Mucosa of descending colon (tissue), 3 donors: ENCODE measurements around the gene ITPK1. TPM values are rescaled to one million over a fixed set of nuclear protein-coding genes. Genes with fewer than 3 reads are reported as not detected.

Experiments used
- ATAC-seq: fragments of 200-7000 bp; cut with Tn5 transposase; one replicate; pipeline ENCODE4 v1.9.1; 2020; ENCODE audit warnings: mild to moderate bottlenecking, moderate library complexity
- DNase-seq, 3 donors: peaks; one replicate each; pipeline ENCODE4 v3.0.0-alpha.2; 2020
- H3K36me3 ChIP-seq: fragments of 200-600 bp; one replicate; pipeline ENCODE4 v1.8.0; 2021; ENCODE audit warnings: low read depth, mild to moderate bottlenecking
- H3K4me1 ChIP-seq: fragments of 200-600 bp; one replicate; pipeline ENCODE4 v1.8.0; 2021; ENCODE audit warnings: low read depth, mild to moderate bottlenecking
- H3K4me3 ChIP-seq: fragments of 200-600 bp; one replicate; pipeline ENCODE4 v1.8.0; 2021; ENCODE audit warnings: mild to moderate bottlenecking
- H3K9me3 ChIP-seq: fragments of 200-600 bp; one replicate; pipeline ENCODE4 v1.8.0; 2021; ENCODE audit warnings: mild to moderate bottlenecking
- intact Hi-C, 2 donors: fragments of 100-400 bp; cut with DNase I in 1 of 2; cut with micrococcal nuclease in 1 of 2; formaldehyde crosslinking; loops; one replicate each; pipeline versions ENCODE4 v1.11.0 to v1.11.1; 2022; cut with DNase I, micrococcal nuclease
- total RNA-seq, 3 donors: library from RNA; stranded (reverse); fragmentation: NEBNext Ultra II Directional in 2 of 3; extraction: Animal tissue kit (Norgen Biotek cat#: 25700) in 2 of 3; gene quantifications; one replicate each; pipeline versions ENCODE4 v1.2.1 to v1.2.4, GENCODE V29; 2021 to 2023
- TF ChIP-seq, protein P1 (sequence below): fragments of 200-600 bp; IDR thresholded peaks from one replicate; pipeline ENCODE4 v1.8.0; 2022; ENCODE audit warnings: antibody characterized with exemption, mild to moderate bottlenecking
- donor health status: DM: no; HTN: no; CAD: no; lungs with moderate emphysema.
- donor health status: DM: no; HTN: no; CAD: no.
- donor health status: DM: no; HTN: yes; CAD: no.

Gene ITPK1
- total RNA-seq, 3 donors from 2014 or later = 134 to 165 (median 152) TPM

DNA sequence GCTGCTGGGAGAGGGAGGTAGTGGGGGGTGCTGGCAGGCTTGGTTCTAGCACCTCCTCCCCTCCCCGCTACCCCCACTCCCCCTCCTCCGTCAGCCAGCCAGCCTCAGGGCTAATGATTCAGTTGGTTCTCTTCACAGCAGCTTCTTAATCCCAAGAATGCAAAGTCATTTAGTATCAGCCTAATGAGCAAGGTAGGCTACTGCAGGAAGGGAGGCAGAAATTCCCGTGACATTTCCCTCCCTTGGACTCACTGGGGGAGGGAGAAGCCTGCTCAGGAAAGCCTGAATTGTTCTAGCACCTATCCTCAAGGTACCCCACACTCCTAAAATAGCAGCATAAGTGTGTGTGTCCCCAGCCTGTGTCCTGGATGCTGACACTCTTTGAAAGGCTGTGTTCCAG lies 29.8 kb downstream of the ITPK1 start:
- intact Hi-C loops = no loop called here
- Histone ChIP-seq H3K4me1 (no peaks in the 10 kb centered on the region), H3K4me3 (no peak overlapping the region), H3K36me3 (no peaks in the 10 kb centered on the region), H3K9me3 (no peaks in the 10 kb centered on the region)
- TF ChIP-seq, protein P1, sequence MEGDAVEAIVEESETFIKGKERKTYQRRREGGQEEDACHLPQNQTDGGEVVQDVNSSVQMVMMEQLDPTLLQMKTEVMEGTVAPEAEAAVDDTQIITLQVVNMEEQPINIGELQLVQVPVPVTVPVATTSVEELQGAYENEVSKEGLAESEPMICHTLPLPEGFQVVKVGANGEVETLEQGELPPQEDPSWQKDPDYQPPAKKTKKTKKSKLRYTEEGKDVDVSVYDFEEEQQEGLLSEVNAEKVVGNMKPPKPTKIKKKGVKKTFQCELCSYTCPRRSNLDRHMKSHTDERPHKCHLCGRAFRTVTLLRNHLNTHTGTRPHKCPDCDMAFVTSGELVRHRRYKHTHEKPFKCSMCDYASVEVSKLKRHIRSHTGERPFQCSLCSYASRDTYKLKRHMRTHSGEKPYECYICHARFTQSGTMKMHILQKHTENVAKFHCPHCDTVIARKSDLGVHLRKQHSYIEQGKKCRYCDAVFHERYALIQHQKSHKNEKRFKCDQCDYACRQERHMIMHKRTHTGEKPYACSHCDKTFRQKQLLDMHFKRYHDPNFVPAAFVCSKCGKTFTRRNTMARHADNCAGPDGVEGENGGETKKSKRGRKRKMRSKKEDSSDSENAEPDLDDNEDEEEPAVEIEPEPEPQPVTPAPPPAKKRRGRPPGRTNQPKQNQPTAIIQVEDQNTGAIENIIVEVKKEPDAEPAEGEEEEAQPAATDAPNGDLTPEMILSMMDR = no peak
- DNase-seq (no peak), ATAC-seq (no peak)

DNA sequence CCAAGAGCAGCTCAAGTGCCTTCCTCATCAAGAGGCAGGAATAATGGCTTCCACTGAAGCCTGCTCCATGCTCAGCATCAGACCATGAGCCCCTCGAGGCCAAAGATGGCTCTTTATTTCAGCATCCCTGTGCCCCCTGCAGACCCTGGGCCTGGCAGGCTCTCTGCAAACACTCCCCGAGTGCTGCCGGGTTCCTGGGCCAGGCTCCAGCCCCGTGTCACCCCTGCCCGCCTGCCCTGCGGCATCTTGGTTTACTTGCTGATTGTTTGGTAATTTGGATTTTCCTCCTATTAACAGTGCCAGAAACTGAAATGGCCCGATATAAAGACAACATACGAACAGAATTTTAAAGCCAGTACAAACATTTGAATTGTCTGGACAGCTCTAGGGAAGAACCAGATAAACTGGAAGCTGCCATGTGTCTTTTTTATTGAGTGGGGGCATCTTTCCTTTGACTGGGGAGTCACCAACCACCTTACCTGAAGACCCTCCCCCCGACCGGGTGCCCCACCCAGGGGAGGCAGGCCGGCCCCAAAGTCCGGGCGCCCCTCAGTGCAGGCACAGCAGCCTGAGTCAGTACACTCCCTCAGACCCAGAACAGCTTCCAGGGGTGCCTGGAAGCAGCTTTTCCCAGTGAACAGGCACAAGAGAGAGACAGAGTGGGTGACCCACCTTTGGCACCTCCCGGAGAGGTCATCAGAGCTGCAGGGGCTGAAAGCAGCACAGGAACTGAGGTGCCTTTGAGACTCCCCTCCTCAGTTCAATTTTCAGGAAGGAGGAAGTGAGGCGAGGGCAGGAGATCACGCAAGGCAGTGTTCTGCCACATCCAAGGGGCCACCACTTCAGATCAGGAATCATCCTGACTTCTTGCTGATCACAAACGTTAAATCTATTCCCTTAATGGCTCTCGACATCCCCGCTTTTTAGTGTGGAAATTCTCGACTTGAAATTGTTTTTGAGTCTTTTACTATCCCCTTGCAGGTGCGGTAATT lies 30.6 kb downstream of the ITPK1 start:
- no peak overlapping the region for H3K4me3 ChIP-seq
- DNase-seq (no peak), ATAC-seq (no peak)
- H3K9me3 ChIP-seq = no peaks in the 10 kb centered on the region
- TF ChIP-seq, protein P1 = no peak
- no peaks in the 10 kb centered on the region for H3K4me1 ChIP-seq
- intact Hi-C loops = no loop called here
- no peaks in the 10 kb centered on the region for H3K36me3 ChIP-seq

DNA sequence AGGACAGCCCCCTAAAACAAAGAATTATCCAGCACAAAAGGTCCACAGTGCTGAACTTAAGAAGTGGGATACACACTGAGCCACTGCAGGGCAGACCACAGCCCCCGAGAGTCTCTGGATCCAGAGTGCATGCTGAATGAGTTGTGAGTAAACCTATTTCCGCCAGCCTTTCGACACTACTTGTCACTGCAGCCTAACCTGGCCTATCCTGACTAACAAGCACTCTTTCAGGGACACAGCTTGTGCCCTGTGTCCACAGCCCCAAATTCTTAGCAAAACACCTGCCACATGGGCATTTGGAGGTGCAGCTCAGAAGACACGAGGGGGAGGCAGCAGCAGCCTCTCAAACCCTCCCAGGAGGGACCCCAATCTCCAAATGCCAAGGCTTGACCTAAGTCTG lies 31.3 kb downstream of the ITPK1 start:
- H3K36me3 ChIP-seq = no peaks in the 10 kb centered on the region
- no peak overlapping the region for H3K4me3 ChIP-seq
- DNase-seq (no peak), ATAC-seq (no peak)
- TF ChIP-seq, protein P1 = no peak
- H3K9me3 ChIP-seq = no peaks in the 10 kb centered on the region
- intact Hi-C loops = no loop called here
- H3K4me1 ChIP-seq = no peaks in the 10 kb centered on the region

DNA sequence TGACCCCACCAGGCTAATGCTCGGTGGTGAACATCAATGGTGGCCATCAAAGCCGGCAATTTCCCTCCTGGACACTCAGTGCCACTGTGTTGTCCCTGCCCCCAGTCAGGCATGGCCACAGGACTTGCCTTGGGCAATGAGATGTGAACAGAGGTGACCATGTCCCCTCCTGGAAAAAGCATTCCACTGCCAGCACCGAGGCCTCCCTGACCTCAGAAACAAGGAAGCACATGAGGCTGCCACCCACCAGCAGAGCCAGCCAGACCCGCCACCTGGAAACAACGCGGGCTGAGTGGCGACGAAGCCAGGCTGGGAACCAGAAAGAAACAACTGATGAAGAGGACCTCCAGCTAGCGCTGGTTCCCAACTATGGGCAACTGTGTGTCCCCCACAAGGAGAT lies 31.8 kb downstream of the ITPK1 start:
- ATAC-seq (no peak), DNase-seq (no peak)
- no peak overlapping the region for H3K4me3 ChIP-seq
- no peaks in the 10 kb centered on the region for H3K4me1 ChIP-seq
- intact Hi-C loops = no loop called here
- H3K36me3 ChIP-seq = no peaks in the 10 kb centered on the region
- H3K9me3 ChIP-seq = no peaks in the 10 kb centered on the region
- TF ChIP-seq, protein P1 = no peak

DNA sequence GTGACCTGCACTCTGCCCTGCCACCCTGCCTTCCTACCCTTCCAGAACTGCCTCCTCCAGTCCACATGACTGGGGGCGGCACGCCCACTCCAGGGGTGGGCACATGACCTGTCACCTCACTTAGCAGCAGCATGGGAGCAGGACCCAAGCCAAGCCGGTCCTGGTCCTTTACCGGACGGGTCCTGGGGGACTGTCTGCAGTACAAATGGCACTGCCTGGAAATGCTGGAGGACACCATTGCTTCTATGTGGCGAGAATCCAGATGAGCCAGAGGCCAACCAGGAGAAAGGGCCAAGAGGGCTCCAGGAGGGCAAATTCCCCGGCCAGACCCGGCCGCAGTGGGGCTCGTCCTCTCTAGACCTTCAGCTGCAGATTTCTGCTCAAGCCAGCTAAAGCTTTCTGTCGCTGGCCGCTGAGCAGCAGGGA lies 33.1 kb downstream of the ITPK1 start:
- DNase-seq = no peak
- Histone ChIP-seq H3K9me3 (no peaks in the 10 kb centered on the region), H3K4me1 (no peaks in the 10 kb centered on the region), H3K4me3 (no peak overlapping the region), H3K36me3 (no peaks in the 10 kb centered on the region)
- intact Hi-C loops = no loop called here
- ATAC-seq = no peak
- TF ChIP-seq, protein P1 = no peak
